ENCODE measurements around the gene ITM2C. TPM values are rescaled to one million over a fixed set of nuclear protein-coding genes. Genes with fewer than 3 reads are reported as not detected.

The ITM2C gene
- total and polyA plus RNA-seq, 9 of the 15 experiments (the other 6 are each of a cell fraction or from before 2014, with no cell fraction given) = 0.49 to 58.8 (median 21.5) TPM

DNA sequence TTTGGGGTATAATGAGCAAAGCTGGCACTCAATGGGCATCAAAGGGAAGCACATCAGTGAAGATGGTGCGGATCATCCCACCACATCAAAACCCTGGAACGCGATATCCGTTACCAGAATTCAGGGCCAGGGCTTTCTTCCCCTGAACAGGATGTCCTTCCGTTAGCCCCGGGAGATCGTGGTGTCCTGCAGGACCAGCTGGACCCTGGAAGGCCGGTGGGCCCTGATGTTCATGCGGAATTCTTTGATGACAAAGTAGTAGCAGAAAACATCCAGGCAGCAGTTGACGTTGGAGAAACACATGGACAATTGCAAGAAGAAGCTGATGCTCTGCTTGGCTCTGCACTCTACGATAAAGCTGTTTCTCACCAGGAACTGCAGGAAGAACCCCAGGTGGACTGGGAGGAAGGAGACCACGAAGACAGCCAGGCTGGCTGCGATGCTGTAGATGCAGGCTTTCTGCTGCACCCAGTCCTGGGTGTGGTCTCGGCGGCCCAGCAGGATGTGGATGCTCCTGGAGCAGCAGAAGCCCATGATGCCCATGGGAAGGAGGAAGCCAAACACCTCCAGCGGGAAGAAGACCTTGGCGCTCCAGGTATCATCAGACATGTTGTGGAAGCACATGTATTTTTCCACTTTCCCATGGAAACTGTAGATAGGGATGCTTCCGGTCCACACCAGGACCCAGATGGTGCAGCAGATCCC is 45.3 kb downstream of the ITM2C start:
- intact Hi-C loops (cut with micrococcal nuclease) (loop anchor here (10.0 kb wide), 1 partner anchor 145 kb away; the partner anchor contains the start of gene PSMD1), in situ Hi-C loops (cut with MboI) (loop anchor here (5.0 kb wide), 1 partner anchor 77 kb away; no protein-coding TSS in a partner anchor)
- Histone ChIP-seq H4K20me1 (replicated peaks; ENCODE audit: control insufficient read depth, insufficient read depth, low read length) (no peaks in the 10 kb centered on the region), H3K79me2 (ENCODE audit: control insufficient read depth, insufficient read depth, low read length) (no peaks in the 10 kb centered on the region), H3K4me3 (no peak overlapping the region), H3K9ac (ENCODE audit: insufficient read depth in 1 of 2, low read depth in 2 of 2, low read length in 2 of 2) (no peak overlapping the region), H2AFZ (ENCODE audit: low read depth, low read length) (no peak overlapping the region), H3K36me3 (ENCODE audit: control insufficient read depth, insufficient read depth, low read length) (no peaks in the 10 kb centered on the region; the same call in 2 of the 3 replicates), H3K9me1 (ENCODE audit: control insufficient read depth, insufficient read depth, low read length) (no peaks in the 10 kb centered on the region), H3K4me1 (replicated peaks in 1 of 2; ENCODE audit: control insufficient read depth in 2 of 2, insufficient read depth in 2 of 2, low read length in 2 of 2) (peaks cover 35 to 54% of the 10 kb centered on the region in 2 experiments), H3K4me2 (ENCODE audit: insufficient read depth, low read length) (peak overlapping the region; percentile 1; the same call in 1 of the 2 replicates), H3K27ac (ENCODE audit: extremely low read depth, low read depth, low read length) (no peak overlapping the region), H3K9me3 (replicated peaks; ENCODE audit: control insufficient read depth, insufficient read depth, low read depth, low read length) (no peaks in the 10 kb centered on the region), H3K27me3 (ENCODE audit: control insufficient read depth in 2 of 2, insufficient read depth in 2 of 2, low read length in 2 of 2) (no peaks in the 10 kb centered on the region)
- BruUV-seq (replicated peaks) = no TSS peak
- POLR2A ChIA-PET = no interaction called here
- 80% methylated on average over 15 of the region's 18 CpGs for whole genome bisulfite sequencing (ENCODE audit: insufficient coverage, low coverage, missing lambda C conversion rate)
- TF ChIP-seq PYGO2 (tag; IDR thresholded peaks at IDR 0.05) (no peak), HMGN3 (IDR thresholded peaks at IDR 0.05; ENCODE audit: borderline replicate concordance, extremely low read depth, insufficient read length, low read depth, low read length) (no peak), MEIS2 (IDR thresholded peaks at IDR 0.05; ENCODE audit: partially characterized antibody) (no peak), BCOR (IDR thresholded peaks at IDR 0.05) (no peak), SOX6 (IDR thresholded peaks at IDR 0.05) (no peak), SPI1 (IDR thresholded peaks at IDR 0.05; ENCODE audit: borderline replicate concordance, low read depth, low read length) (no peak)
- TF ChIP-seq, protein P1, sequence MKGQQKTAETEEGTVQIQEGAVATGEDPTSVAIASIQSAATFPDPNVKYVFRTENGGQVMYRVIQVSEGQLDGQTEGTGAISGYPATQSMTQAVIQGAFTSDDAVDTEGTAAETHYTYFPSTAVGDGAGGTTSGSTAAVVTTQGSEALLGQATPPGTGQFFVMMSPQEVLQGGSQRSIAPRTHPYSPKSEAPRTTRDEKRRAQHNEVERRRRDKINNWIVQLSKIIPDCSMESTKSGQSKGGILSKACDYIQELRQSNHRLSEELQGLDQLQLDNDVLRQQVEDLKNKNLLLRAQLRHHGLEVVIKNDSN (CRISPR knock-in tag; IDR thresholded peaks at IDR 0.05) = no peak
- TF ChIP-seq, protein P2, sequence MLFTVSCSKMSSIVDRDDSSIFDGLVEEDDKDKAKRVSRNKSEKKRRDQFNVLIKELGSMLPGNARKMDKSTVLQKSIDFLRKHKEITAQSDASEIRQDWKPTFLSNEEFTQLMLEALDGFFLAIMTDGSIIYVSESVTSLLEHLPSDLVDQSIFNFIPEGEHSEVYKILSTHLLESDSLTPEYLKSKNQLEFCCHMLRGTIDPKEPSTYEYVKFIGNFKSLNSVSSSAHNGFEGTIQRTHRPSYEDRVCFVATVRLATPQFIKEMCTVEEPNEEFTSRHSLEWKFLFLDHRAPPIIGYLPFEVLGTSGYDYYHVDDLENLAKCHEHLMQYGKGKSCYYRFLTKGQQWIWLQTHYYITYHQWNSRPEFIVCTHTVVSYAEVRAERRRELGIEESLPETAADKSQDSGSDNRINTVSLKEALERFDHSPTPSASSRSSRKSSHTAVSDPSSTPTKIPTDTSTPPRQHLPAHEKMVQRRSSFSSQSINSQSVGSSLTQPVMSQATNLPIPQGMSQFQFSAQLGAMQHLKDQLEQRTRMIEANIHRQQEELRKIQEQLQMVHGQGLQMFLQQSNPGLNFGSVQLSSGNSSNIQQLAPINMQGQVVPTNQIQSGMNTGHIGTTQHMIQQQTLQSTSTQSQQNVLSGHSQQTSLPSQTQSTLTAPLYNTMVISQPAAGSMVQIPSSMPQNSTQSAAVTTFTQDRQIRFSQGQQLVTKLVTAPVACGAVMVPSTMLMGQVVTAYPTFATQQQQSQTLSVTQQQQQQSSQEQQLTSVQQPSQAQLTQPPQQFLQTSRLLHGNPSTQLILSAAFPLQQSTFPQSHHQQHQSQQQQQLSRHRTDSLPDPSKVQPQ (CRISPR knock-in tag; IDR thresholded peaks at IDR 0.05; ENCODE audit: borderline replicate concordance) = no peak
- FAIRE-seq = no peak
- ATAC-seq = no peak
- CTCF ChIA-PET (ENCODE audit: low intra/inter-chr PET ratio) = no interaction called here
- DNase-seq (ENCODE audit: extremely low read depth in 1 of 4, low spot score in 3 of 4) = no peak
